Stimulated activated naive CD8-positive, alpha-beta T cell treated with anti-CD3 and anti-CD28 coated beads, Interleukin-15, Interleukin-2, amounts not matched to agents 100 ng/mL and 50 ng/mL, for 24 hours (primary cell): ENCODE measurements around the gene CRK.

Experiments used
- H3K27ac Mint-ChIP-seq: one replicate; pipeline ENCODE4 v1.8.0; 2021; ENCODE audit warnings: mild to moderate bottlenecking, mixed read lengths
- H3K27me3 Mint-ChIP-seq: one replicate; pipeline ENCODE4 v1.8.0; 2021; ENCODE audit warnings: mixed read lengths
- H3K36me3 Mint-ChIP-seq: one replicate; pipeline ENCODE4 v1.8.0; 2021; ENCODE audit warnings: low read depth, mixed read lengths
- H3K4me1 Mint-ChIP-seq: one replicate; pipeline ENCODE4 v1.8.0; 2021; ENCODE audit warnings: low read depth, mixed read lengths
- H3K4me3 Mint-ChIP-seq: one replicate; pipeline ENCODE4 v1.8.0; 2021; ENCODE audit warnings: mild to moderate bottlenecking, mixed read lengths
- H3K9me3 Mint-ChIP-seq: one replicate; pipeline ENCODE4 v1.8.0; 2021; ENCODE audit warnings: mixed read lengths

The CRK gene

DNA sequence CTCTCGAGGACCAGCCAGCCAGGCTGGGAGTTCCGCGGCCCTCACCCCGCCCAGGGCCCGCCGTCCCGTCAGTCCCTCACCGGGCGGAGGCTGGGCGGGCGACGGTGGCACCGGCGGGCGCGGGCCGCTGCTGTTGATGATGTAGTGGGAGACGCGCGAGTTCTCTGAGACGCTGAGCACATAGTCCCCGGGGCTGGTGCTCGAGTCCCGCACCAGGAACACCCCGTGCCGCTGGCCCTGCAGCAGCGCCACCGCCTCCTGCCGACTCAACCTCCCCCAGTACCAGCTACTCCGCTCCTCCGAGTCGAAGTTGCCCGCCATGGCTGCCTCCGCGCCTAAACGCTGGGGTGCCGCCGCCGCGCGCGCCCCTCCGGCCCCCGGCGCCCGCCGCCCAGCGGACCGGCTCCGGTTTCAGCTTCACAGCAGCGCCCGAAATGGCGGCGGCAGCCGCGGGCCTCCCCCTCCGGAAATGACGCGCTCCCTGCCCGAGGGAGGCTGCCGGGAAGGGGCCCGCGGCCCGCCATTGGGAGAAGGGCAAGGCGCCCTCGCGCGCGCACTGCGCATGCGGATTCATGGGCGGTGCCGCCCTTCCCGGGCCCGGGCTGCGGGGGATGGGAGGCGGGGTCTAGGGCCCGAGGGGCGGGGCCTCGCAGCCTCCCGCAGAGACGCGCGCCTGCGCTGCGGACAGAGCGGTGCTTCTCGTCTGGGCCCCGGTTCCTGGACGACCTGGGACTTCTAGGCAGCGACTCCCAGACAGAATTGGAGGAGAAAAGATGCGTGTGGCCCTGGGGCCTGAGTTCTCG lies at the start of gene CRK:
CRK (minus strand) TSS at position 436 of the 803 bp plus-strand sequence; CDS start at position 321, 115 bp downstream.
- Mint-ChIP-seq H3K27ac (peak within 1 kb of the TSS; percentile 84), H3K4me3 (peak within 1 kb of the TSS; percentile 93), H3K27me3 (peaks cover 20% of the 10 kb centered on the region), H3K4me1 (peaks cover 50% of the 10 kb centered on the region), H3K36me3 (peaks cover 26% of the 10 kb centered on the region), H3K9me3 (no peaks in the 10 kb centered on the region)

DNA sequence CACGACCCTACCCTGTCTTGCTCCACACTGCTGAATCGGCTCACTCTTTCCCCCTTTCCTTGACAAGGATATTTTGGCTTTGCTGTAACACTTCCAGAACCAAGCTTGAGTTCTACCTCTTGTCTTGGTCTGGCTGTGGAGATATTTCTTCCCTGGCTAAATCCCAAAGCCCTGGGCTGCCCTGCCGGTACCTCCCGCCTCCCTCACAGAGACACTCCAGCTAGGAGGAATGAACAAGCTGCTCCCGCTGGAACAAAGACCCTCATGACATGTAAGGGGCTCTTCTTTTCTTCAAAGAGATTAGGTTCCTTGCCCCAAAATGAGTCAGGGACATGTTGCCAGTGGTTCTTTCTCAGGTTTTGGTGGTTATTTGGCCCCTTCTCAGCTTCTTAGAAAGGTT lies 49.6 kb upstream of the CRK start:
- no peaks in the 10 kb centered on the region for H3K9me3 Mint-ChIP-seq
- H3K27ac Mint-ChIP-seq, result no peak overlapping the region
- peaks cover 17% of the 10 kb centered on the region for H3K36me3 Mint-ChIP-seq
- no peak overlapping the region for H3K4me3 Mint-ChIP-seq
- no peaks in the 10 kb centered on the region for H3K27me3 Mint-ChIP-seq
- no peaks in the 10 kb centered on the region for H3K4me1 Mint-ChIP-seq

DNA sequence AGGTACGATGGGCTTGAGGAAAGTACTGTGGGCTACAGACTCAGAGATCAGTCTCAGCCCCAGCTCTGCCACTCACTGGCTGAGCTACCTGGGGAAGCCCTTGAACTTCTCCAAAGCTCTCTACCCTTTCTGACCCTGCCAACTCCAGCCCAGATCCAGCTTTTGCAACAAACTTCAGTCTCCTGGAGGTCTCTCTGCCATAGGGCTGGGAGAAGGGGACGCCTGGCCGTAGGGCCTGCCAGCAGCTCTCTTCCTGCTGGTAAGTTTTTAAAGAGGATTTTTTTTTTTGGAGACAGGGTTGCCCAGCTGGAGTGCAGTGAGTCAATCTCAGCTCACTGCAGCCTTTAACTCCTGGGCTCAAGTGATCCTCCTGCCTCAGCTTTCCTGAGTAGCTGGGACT lies 48.8 kb upstream of the CRK start:
- no peak overlapping the region for H3K27ac Mint-ChIP-seq
- no peak overlapping the region for H3K4me3 Mint-ChIP-seq
- peaks cover 17% of the 10 kb centered on the region for H3K36me3 Mint-ChIP-seq
- H3K27me3 Mint-ChIP-seq, result no peaks in the 10 kb centered on the region
- no peaks in the 10 kb centered on the region for H3K9me3 Mint-ChIP-seq
- H3K4me1 Mint-ChIP-seq, result no peaks in the 10 kb centered on the region

DNA sequence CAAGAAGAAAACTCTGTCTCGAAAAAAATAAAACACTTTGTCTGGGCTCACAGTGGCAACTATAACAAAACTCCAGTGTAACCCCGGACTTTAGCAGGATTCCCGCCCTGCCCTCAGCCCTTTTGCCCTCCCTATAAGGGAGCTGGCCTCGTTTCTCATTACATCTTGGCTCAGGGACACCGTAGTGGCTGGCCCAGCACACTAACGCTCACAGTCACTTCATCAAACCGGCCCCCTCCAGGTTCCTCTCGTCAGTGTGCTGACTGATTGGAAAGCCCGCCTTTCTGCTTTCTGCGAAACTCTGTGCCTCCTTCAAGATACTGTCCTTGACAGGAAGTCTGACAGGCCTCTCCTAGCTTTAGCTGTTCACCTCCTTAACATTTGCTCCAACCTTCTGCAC lies 47.7 kb upstream of the CRK start:
- no peaks in the 10 kb centered on the region for H3K9me3 Mint-ChIP-seq
- peaks cover 12% of the 10 kb centered on the region for H3K36me3 Mint-ChIP-seq
- no peaks in the 10 kb centered on the region for H3K27me3 Mint-ChIP-seq
- no peak overlapping the region for H3K27ac Mint-ChIP-seq
- H3K4me1 Mint-ChIP-seq, result no peaks in the 10 kb centered on the region
- H3K4me3 Mint-ChIP-seq, result no peak overlapping the region

DNA sequence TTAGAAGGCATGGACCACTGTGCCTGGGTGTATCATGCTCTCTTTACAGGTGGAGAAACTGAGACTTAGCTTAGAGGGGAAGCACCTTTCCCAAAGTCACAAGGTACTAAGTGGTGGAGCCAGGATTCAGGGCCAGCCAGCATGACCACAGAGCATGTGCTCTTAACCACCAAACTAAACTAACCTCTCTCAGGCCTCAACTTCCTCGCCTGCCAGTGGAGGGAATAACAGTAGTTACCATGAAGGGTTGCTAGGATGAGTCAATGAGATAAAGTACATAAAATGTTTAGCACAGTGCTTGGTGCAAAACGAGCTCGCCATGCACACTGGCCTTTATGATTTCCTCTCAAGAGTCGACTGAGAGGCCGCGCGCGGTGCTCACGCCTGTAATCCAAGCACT lies 42.8 kb upstream of the CRK start:
- Mint-ChIP-seq H3K27ac (no peak overlapping the region), H3K4me1 (no peaks in the 10 kb centered on the region), H3K36me3 (peaks cover 1% of the 10 kb centered on the region), H3K4me3 (no peak overlapping the region), H3K27me3 (no peaks in the 10 kb centered on the region), H3K9me3 (no peaks in the 10 kb centered on the region)

DNA sequence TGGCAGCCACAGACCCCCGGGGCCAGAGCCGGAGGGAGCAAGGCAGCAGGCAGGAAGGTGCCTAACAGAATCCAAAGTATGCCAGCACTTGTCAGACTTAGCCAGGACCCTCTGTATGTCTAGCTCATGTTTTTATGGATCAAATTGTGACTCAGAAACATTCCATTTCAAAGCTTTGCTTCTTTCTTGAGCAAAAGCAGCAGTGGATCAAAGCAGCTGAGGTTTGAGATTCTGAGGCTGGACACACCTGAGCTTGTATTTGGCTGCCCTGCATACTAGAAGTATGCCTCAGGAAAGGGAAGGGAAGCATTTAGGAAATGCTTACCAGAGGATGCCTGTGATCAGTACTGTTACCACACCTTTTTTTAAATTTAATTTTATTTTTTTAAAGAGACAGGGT lies 42.2 kb upstream of the CRK start:
- H3K27ac Mint-ChIP-seq, result no peak overlapping the region
- H3K9me3 Mint-ChIP-seq, result no peaks in the 10 kb centered on the region
- H3K36me3 Mint-ChIP-seq, result no peaks in the 10 kb centered on the region
- no peaks in the 10 kb centered on the region for H3K27me3 Mint-ChIP-seq
- H3K4me3 Mint-ChIP-seq, result no peak overlapping the region
- no peaks in the 10 kb centered on the region for H3K4me1 Mint-ChIP-seq

DNA sequence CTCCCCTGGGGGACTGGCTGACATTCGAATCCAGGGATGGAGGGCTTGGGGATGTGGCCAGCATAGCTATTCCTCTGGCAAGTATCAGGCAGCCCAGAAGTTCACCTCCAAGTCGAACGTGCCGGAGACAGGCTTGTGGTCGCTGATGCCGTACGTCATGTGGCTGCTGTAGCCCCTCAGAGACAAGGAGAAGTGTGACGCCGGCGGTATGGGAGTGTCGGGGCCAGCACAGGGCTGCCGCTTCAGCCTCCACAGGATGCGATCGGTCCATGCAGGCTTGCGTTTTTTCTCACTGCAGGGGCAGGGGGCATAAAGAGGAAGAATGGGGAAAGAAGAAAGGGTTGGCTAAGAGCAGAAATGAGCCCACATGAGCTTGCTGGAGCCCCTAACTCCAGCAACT lies 41.8 kb upstream of the CRK start:
- H3K4me1 Mint-ChIP-seq, result no peaks in the 10 kb centered on the region
- H3K27me3 Mint-ChIP-seq, result no peaks in the 10 kb centered on the region
- H3K9me3 Mint-ChIP-seq, result no peaks in the 10 kb centered on the region
- no peak overlapping the region for H3K4me3 Mint-ChIP-seq
- no peak overlapping the region for H3K27ac Mint-ChIP-seq
- H3K36me3 Mint-ChIP-seq, result no peaks in the 10 kb centered on the region

DNA sequence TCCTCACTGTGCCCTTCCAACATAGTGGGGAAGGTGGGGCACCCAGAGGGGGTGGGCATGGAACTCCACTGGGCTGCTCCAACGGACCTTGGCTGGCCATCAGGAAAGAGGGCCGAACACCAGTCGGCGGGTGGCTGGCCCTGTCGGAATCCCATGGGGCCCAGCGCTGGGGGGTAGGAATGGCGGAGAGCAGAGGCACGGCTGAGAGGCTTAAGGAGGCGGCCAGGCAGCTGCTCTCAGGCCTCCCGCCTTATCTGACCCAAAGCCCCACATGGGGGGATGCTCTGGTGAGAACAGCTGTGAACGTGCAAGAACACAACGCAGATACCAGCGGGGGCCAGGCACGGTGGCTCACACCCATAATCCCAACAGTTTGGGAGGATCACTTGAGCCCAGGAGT lies 40.8 kb upstream of the CRK start:
- no peak overlapping the region for H3K27ac Mint-ChIP-seq
- H3K9me3 Mint-ChIP-seq, result no peaks in the 10 kb centered on the region
- H3K4me1 Mint-ChIP-seq, result peaks cover 3% of the 10 kb centered on the region
- H3K36me3 Mint-ChIP-seq, result no peaks in the 10 kb centered on the region
- no peak overlapping the region for H3K4me3 Mint-ChIP-seq
- H3K27me3 Mint-ChIP-seq, result no peaks in the 10 kb centered on the region

DNA sequence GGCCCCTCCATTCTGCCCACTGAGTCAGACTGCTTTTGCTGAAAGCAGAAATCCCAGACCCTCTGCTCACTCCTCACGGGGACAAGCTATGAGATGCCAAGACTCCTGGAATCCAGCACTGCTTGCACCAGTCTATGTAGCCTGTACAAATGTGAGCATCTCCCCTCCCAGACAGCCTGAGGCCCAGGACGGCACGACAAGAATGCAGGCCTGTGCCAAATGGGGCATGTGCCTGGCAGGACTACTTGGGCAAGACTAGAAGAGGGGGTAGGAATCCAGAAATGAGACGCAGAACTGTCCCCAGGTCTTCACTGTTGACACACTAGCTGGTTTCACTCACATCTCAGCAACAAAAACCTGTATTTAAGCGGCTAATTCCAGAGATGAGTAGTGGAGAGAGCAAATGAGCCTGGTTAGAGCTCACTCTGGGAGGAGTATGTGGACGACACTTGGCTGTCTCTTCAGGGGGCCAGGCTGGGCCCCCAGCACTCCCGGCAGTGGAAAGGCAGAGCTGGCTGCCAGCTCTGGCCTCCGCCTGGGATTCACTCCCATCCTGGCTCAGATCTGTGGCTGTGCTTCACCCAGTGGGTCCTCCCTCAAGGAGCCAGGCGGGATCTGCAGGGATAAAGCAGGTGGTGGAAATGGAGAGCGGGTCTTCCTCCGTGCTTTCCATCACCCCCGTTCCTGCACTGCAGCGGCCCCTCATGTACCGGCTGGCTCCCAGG lies 39.4 kb upstream of the CRK start:
- Mint-ChIP-seq H3K27ac (no peak overlapping the region), H3K36me3 (no peaks in the 10 kb centered on the region), H3K27me3 (no peaks in the 10 kb centered on the region), H3K9me3 (no peaks in the 10 kb centered on the region), H3K4me1 (peaks cover 10% of the 10 kb centered on the region), H3K4me3 (no peak overlapping the region)

DNA sequence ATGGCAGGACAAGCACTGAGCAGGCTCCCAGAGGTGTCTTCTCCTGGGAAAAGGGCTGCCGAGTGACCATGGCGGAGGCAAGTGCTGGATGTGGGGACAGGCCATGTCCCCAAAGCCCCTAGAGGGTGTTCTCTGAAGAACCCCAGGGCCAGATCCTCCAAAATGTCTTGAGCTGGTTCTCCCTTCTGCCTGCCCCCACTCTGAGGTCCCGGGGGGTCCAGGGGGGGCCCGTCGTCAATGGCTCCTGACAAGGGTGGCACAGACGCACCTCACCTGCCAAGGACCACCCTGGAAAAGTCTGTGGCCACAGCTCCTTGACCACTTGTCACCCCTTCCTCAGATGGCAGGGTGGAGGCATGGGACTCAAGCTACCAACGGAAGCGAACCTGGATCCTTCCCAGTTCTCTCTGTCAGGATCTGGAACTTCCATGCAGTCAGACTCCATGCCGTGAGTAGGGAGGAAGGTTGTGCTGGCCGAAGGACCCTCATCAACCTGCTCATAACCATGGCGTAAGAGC lies 38.8 kb upstream of the CRK start:
- Mint-ChIP-seq H3K9me3 (no peaks in the 10 kb centered on the region), H3K4me1 (peaks cover 12% of the 10 kb centered on the region), H3K36me3 (no peaks in the 10 kb centered on the region), H3K27me3 (no peaks in the 10 kb centered on the region), H3K4me3 (no peak overlapping the region), H3K27ac (no peak overlapping the region)

DNA sequence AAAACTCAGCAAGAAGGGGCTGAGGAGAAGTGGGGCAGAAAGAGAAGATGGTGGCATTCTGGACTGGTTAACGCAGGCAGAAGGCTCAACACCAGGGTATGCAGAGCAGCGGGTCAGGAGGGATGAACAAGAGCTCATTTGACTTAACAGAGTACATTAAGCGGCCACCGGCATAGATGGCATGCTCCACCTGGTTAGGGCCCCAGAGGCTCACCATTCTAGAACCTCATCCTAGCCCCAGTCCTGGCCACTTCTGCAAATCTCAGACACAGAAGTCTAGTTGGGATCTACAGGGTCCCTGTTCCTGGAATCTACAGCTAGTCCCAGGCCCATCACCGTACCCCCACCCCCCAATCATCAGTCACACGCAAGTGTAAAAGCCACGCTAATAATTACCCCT lies 38.2 kb upstream of the CRK start:
- H3K4me3 Mint-ChIP-seq, result no peak overlapping the region
- H3K4me1 Mint-ChIP-seq, result peaks cover 12% of the 10 kb centered on the region
- no peaks in the 10 kb centered on the region for H3K27me3 Mint-ChIP-seq
- no peaks in the 10 kb centered on the region for H3K36me3 Mint-ChIP-seq
- H3K9me3 Mint-ChIP-seq, result no peaks in the 10 kb centered on the region
- H3K27ac Mint-ChIP-seq, result no peak overlapping the region

DNA sequence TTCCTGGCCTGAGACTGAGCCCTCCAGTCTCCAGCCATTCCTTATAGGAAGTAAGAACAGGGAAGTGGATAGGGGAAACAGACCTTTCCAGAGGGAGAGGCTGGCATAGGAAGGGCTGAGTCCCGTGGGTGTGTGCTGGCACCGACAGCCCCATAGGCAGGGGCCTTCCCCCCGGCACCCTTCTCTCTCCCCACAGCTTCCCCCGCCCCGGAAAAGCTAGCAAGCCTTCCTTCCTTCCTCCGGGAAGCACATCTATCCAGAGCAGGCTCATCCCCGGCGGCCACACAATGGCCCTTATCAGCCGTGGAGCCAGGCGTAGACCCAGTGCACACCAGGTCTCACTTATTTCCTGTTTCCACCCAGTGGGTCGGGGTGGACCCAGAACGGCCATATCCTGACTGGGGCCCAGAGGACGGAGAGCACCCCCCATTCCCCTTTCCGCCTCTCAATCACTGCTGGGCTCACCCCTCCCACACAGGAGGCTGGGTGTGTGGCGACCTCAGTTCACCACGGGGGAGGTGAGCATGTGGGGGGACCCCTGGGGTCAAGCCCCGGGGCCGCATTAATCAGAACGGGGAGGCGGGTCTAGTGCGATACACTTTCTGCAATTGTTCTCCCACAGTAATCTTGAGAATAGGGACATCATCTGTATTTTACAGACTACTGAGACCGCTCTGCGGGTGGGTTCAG lies 37.4 kb upstream of the CRK start:
- Mint-ChIP-seq H3K4me3 (peak overlapping the region; percentile 26), H3K27me3 (no peaks in the 10 kb centered on the region), H3K9me3 (no peaks in the 10 kb centered on the region), H3K36me3 (no peaks in the 10 kb centered on the region), H3K4me1 (peaks cover 19% of the 10 kb centered on the region), H3K27ac (no peak overlapping the region)

DNA sequence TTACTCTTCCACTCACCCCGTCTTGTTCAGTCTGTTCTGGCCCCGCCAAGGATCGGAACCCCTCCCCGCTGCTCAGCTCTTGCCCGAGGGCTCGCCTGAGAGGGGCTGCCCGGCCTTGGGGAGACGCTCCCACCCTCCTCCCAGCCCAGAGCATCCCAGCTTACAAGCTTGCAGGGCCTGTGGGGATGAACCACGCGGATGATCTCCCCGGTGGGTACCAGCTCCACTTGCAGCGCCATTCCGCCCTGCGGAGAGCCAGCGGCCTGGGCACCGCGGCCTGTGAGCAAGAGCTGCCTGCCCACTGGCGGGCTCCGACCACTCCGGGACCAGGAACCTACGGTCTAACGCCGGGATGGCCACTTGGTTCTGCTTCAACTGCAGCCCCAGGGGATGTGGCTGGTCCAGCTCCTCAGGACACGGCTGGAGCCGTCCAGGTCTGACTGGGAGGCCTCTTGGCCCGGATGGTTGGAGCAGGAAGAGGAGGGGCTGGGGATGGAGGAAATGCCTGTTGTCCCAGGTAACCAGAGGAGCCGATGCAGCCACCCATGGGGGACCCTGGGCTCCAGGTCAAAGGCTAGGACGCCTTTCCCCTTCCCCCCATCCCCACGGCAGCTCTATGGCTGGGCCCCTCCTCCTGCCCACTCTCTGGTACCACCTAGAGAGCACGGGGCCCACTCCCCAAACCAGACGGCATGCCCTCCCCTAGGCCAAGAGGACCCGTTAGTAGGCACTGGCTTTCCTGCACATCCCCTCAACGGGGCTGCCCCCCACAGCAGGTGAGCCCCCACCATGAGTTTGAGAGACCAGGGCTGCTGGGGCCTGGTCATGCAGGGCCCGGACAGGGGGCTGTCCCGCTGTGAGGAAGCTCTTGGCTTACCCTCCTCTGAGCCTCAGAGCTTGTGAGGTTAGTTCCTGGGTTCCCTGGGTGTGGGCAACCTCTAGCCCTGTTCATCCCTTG lies 36.5 kb upstream of the CRK start, which contains the start of gene MYO1C:
MYO1C (minus strand) TSS at position 438 of the 958 bp plus-strand sequence; CDS start at position 239, 199 bp downstream.
- Mint-ChIP-seq H3K4me1 (peaks cover 25% of the 10 kb centered on the region), H3K27ac (peak within 1 kb of the TSS; percentile 52), H3K4me3 (peak within 1 kb of the TSS; percentile 78), H3K36me3 (no peaks in the 10 kb centered on the region), H3K27me3 (no peaks in the 10 kb centered on the region), H3K9me3 (no peaks in the 10 kb centered on the region)
